MCF 10A (cell line): ENCODE results near the gene USH2A. TPM values are rescaled to one million over a fixed set of nuclear protein-coding genes. Genes with fewer than 3 reads are reported as not detected.

Source experiments
- BruUV-seq: library from RNA; stranded (reverse); fragments of 400-500 nt; replicated peaks from 2 replicates; lab custom pipeline; 2021; lab: Mats Ljungman, UMichigan
- CTCF ChIA-PET: fragments of 300-600 bp; sonication (Branson Sonifier 250); formaldehyde crosslinking; extraction: SDS; loops from one replicate; lab custom pipeline; 2021; ENCODE audit warnings: antibody characterized with exemption, inconsistent platforms; lab: Yijun Ruan, JAX
- POLR2A ChIA-PET: fragments of 300-600, 350-650 bp; sonication (Branson Sonifier 250); formaldehyde crosslinking; extraction: SDS; loops from one replicate; lab custom pipeline; 2020; ENCODE audit warnings: antibody characterized with exemption, inconsistent platforms; lab: Yijun Ruan, JAX
- DNase-seq: peaks from one replicate; pipeline ENCODE4 v3.0.0-alpha.2; 2018; ENCODE audit not compliant: unreplicated experiment
- H3K27ac Mint-ChIP-seq: one replicate; pipeline ENCODE4 v1.8.0; 2022; ENCODE audit warnings: mild to moderate bottlenecking, low read depth, mixed read lengths; ENCODE audit not compliant: unreplicated experiment
- H3K27me3 Mint-ChIP-seq: one replicate; pipeline ENCODE4 v1.8.0; 2022; ENCODE audit warnings: mixed read lengths; ENCODE audit not compliant: insufficient read depth, unreplicated experiment
- H3K36me3 Mint-ChIP-seq: one replicate; pipeline ENCODE4 v1.8.0; 2022; ENCODE audit warnings: mild to moderate bottlenecking, moderate library complexity, mixed read lengths; ENCODE audit not compliant: insufficient read depth, unreplicated experiment
- H3K4me1 Mint-ChIP-seq: one replicate; pipeline ENCODE4 v1.8.0; 2022; ENCODE audit warnings: mixed read lengths; ENCODE audit not compliant: insufficient read depth, unreplicated experiment
- H3K4me3 Mint-ChIP-seq: one replicate; pipeline ENCODE4 v1.8.0; 2022; ENCODE audit warnings: mild to moderate bottlenecking, moderate library complexity, mixed read lengths; ENCODE audit not compliant: unreplicated experiment
- H3K9me3 Mint-ChIP-seq: one replicate; pipeline ENCODE4 v1.8.0; 2022; ENCODE audit warnings: mixed read lengths; ENCODE audit not compliant: unreplicated experiment
- CTCF ChIP-seq: fragments of 200-600 bp; IDR thresholded peaks from one replicate; pipeline ENCODE4 v1.8.0; 2022; ENCODE audit warnings: antibody characterized with exemption, mild to moderate bottlenecking; ENCODE audit not compliant: unreplicated experiment
- intact Hi-C: fragments of 100-400 bp; cut with micrococcal nuclease; formaldehyde crosslinking; loops from 2 replicates; pipeline ENCODE4 v1.14.1; 2022
- total RNA-seq: library from RNA; stranded (reverse); gene quantifications from 2 replicates; pipeline ENCODE4 v1.2.3, GENCODE V29; 2022

Gene USH2A
- total RNA-seq, 1 experiment from 2014 or later: not detected

- no TSS peak for BruUV-seq
- intact Hi-C loops: no loop called here
- peaks cover 8% of the 10 kb centered on the region for H3K9me3 Mint-ChIP-seq
- H3K27ac Mint-ChIP-seq: no peak overlapping the region
- CTCF ChIA-PET: interaction anchor here (0.6 to 1.5 kb wide), 4 partner anchors 16 to 156 kb away, joined by 3 to 7 read pairs (median 4); no protein-coding TSS in a partner anchor
- POLR2A ChIA-PET: no interaction called here
- no peak overlapping the region for H3K4me3 Mint-ChIP-seq
- TF ChIP-seq CTCF: no peak
- no peaks in the 10 kb centered on the region for H3K36me3 Mint-ChIP-seq
- peaks cover 7% of the 10 kb centered on the region for H3K4me1 Mint-ChIP-seq
- H3K27me3 Mint-ChIP-seq: peaks cover 74% of the 10 kb centered on the region
- DNase-seq: peak; percentile 84
Observed at GRCh38 chr1:215704089-215704860, 719.0 kb downstream of the USH2A start.

GRCh38 chr1:215682232-215682631, 741.0 kb downstream of the USH2A start:
- H3K4me1 Mint-ChIP-seq: no peaks in the 10 kb centered on the region
- H3K9me3 Mint-ChIP-seq: no peaks in the 10 kb centered on the region
- peak; percentile 33 for DNase-seq
- BruUV-seq: no TSS peak
- CTCF ChIA-PET: interaction anchor here (0.5 to 2.8 kb wide), 22 partner anchors 8 to 1067 kb away, joined by 3 to 14 read pairs (median 4); no protein-coding TSS in a partner anchor
- H3K4me3 Mint-ChIP-seq: no peak overlapping the region
- peaks cover 47% of the 10 kb centered on the region for H3K27me3 Mint-ChIP-seq
- POLR2A ChIA-PET: interaction anchor here (0.6 to 0.7 kb wide), 2 partner anchors 230 to 234 kb away, joined by 3 read pairs; no protein-coding TSS in a partner anchor
- TF ChIP-seq CTCF: peak; percentile 44
- intact Hi-C loops: loop anchor here (1.0 to 10.0 kb wide), 3 partner anchors 437 to 1061 kb away; no protein-coding TSS in a partner anchor
- no peak overlapping the region for H3K27ac Mint-ChIP-seq
- H3K36me3 Mint-ChIP-seq: no peaks in the 10 kb centered on the region

- CTCF ChIA-PET: interaction anchor here (0.6 to 2.2 kb wide), 6 partner anchors 9 to 1857 kb away, joined by 3 to 16 read pairs (median 3); no protein-coding TSS in a partner anchor
- Mint-ChIP-seq H3K4me1 (no peaks in the 10 kb centered on the region), H3K9me3 (no peaks in the 10 kb centered on the region), H3K27ac (no peak overlapping the region), H3K27me3 (peaks cover 40% of the 10 kb centered on the region), H3K4me3 (no peak overlapping the region), H3K36me3 (no peaks in the 10 kb centered on the region)
- no peak for TF ChIP-seq CTCF
- POLR2A ChIA-PET: no interaction called here
- no peak for DNase-seq
- no TSS peak for BruUV-seq
- intact Hi-C loops: loop anchor here (10.0 kb wide), 1 partner anchor 884 kb away; no protein-coding TSS in a partner anchor
Observed at GRCh38 chr1:215681041-215681440, 742.2 kb downstream of the USH2A start.

- no peak for TF ChIP-seq CTCF
- no peak for DNase-seq
- BruUV-seq: no TSS peak
- intact Hi-C loops: no loop called here
- ChIA-PET POLR2A (no interaction called here), CTCF (interaction anchor here (0.6 to 2.8 kb wide), 7 partner anchors 11 to 542 kb away, joined by 3 to 16 read pairs (median 7); no protein-coding TSS in a partner anchor)
- Mint-ChIP-seq H3K9me3 (no peaks in the 10 kb centered on the region), H3K4me3 (no peak overlapping the region), H3K36me3 (no peaks in the 10 kb centered on the region), H3K27ac (no peak overlapping the region), H3K27me3 (peaks cover 30% of the 10 kb centered on the region), H3K4me1 (no peaks in the 10 kb centered on the region)
Observed at GRCh38 chr1:215679231-215679630, 744.0 kb downstream of the USH2A start.
